Fibroblast of lung (primary cell): ENCODE data around the gene MYO7A. TPM values are rescaled to one million over a fixed set of nuclear protein-coding genes. Genes with fewer than 3 reads are reported as not detected.

ENCODE experiments used
- DNase-seq, 2 donors: peaks; one replicate each; pipeline versions ENCODE4 v3.0.0 to v3.0.0-alpha.2; 2010; ENCODE audit warnings: low read depth in 2 of 2
- H2AFZ ChIP-seq: 2 replicates; pipeline ENCODE4 v1.5.1; 2012; ENCODE audit warnings: low read length, control low read depth, inconsistent platforms
- H3K27ac ChIP-seq: 2 replicates; pipeline ENCODE4 v1.5.1; 2011; ENCODE audit warnings: low read length, control low read depth; ENCODE audit not compliant: insufficient read depth
- H3K27me3 ChIP-seq: 2 replicates; pipeline ENCODE4 v1.5.1; 2011; ENCODE audit warnings: mild to moderate bottlenecking, low read length; ENCODE audit not compliant: control insufficient read depth, insufficient read depth
- H3K36me3 ChIP-seq: 2 replicates; pipeline ENCODE4 v1.5.1; 2011; ENCODE audit warnings: low read length; ENCODE audit not compliant: control insufficient read depth, insufficient read depth
- H3K4me1 ChIP-seq: 2 replicates; pipeline ENCODE4 v1.5.1; 2011; ENCODE audit warnings: low read length; ENCODE audit not compliant: control insufficient read depth, insufficient read depth; ENCODE audit errors: extremely low read depth
- H3K4me2 ChIP-seq: 2 replicates; pipeline ENCODE4 v1.5.1; 2011; ENCODE audit warnings: low read length, control low read depth; ENCODE audit not compliant: insufficient read depth; ENCODE audit errors: extremely low read depth
- H3K4me3 ChIP-seq, 4 experiments: fragments of 200-600 bp in 1 of 4; sonication (generic) in 1 of 4; replicated peaks in 1 of 4; 2 replicates each; pipeline ENCODE4 v1.5.1; 2011 to 2016; ENCODE audit warnings: low read length in 4 of 4, low read depth in 3 of 4, mild to moderate bottlenecking in 3 of 4, control low read depth in 2 of 4, inconsistent platforms in 1 of 4, mixed read lengths in 1 of 4; ENCODE audit not compliant: insufficient read depth in 1 of 4; ENCODE audit errors: control extremely low read depth in 1 of 4
- H3K79me2 ChIP-seq: 2 replicates; pipeline ENCODE4 v1.5.1; 2012; ENCODE audit warnings: mild to moderate bottlenecking, low read length, inconsistent platforms; ENCODE audit not compliant: control insufficient read depth, insufficient read depth
- H3K9ac ChIP-seq: 2 replicates; pipeline ENCODE4 v1.5.1; 2011; ENCODE audit warnings: mild to moderate bottlenecking, low read length, control low read depth; ENCODE audit not compliant: insufficient read depth
- H3K9me3 ChIP-seq: 2 replicates; pipeline ENCODE4 v1.5.1; 2012; ENCODE audit warnings: low read depth, low read length; ENCODE audit not compliant: control insufficient read depth, insufficient read depth
- H4K20me1 ChIP-seq: 2 replicates; pipeline ENCODE4 v1.5.1; 2011; ENCODE audit warnings: low read length; ENCODE audit not compliant: control insufficient read depth, insufficient read depth; ENCODE audit errors: extremely low read depth
- EZH2 ChIP-seq: IDR thresholded peaks from 2 replicates; pipeline ENCODE4 v1.5.1; 2012; ENCODE audit warnings: low read length, control low read depth, mild to moderate bottlenecking; ENCODE audit errors: missing control alignments
- polyA plus RNA-seq, 2 donors: library from polyadenylated mRNA; depleted of rRNA in 1 of 2; stranded (reverse) in 1 of 2; unstranded in 1 of 2; fragments of >200 nt; gene quantifications; 2 replicates each; pipeline ENCODE4 v1.2.1, GENCODE V29; 2011 to 2012; ENCODE audit warnings: missing spikeins in 1 of 2
- total RNA-seq: library from RNA; depleted of rRNA; stranded (reverse); fragments of >200 nt; gene quantifications from 2 replicates; pipeline ENCODE4 v1.2.1, GENCODE V29; 2014
- TF ChIP-seq, protein P1 (sequence below), 2 donors: IDR thresholded peaks in 1 of 2; conservative IDR thresholded peaks in 1 of 2; 1 replicate in 1 of 2; 2 replicates in 1 of 2; pipeline ENCODE4 v1.5.1; 2011 to 2012; ENCODE audit warnings: low read length in 2 of 2, control low read depth in 1 of 2, inconsistent platforms in 1 of 2, low read depth in 1 of 2, mild to moderate bottlenecking in 1 of 2

The MYO7A gene
- total and polyA plus RNA-seq, 2 donors (not counting 1 experiment from before 2014, with no cell fraction given) = 0.01 to 0.33 TPM

GRCh38 chr11:77215106-77215505 is 87.1 kb downstream of the MYO7A start:
- no peaks in the 10 kb centered on the region for H3K4me1 ChIP-seq
- H3K9ac ChIP-seq = no peak overlapping the region
- H3K36me3 ChIP-seq = no peaks in the 10 kb centered on the region
- no peak overlapping the region for H2AFZ ChIP-seq
- no peak overlapping the region for H3K4me3 ChIP-seq
- no peak for TF ChIP-seq EZH2
- TF ChIP-seq, protein P1, sequence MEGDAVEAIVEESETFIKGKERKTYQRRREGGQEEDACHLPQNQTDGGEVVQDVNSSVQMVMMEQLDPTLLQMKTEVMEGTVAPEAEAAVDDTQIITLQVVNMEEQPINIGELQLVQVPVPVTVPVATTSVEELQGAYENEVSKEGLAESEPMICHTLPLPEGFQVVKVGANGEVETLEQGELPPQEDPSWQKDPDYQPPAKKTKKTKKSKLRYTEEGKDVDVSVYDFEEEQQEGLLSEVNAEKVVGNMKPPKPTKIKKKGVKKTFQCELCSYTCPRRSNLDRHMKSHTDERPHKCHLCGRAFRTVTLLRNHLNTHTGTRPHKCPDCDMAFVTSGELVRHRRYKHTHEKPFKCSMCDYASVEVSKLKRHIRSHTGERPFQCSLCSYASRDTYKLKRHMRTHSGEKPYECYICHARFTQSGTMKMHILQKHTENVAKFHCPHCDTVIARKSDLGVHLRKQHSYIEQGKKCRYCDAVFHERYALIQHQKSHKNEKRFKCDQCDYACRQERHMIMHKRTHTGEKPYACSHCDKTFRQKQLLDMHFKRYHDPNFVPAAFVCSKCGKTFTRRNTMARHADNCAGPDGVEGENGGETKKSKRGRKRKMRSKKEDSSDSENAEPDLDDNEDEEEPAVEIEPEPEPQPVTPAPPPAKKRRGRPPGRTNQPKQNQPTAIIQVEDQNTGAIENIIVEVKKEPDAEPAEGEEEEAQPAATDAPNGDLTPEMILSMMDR (conservative IDR thresholded peaks at IDR 0.05 in 1 of 2, IDR thresholded peaks at IDR 0.05 in 1 of 2; ENCODE audit: low read depth in 1 of 2, low read length in 2 of 2) = no peak
- no peak for DNase-seq
- H3K27ac ChIP-seq = no peak overlapping the region
- no peaks in the 10 kb centered on the region for H3K79me2 ChIP-seq
- peaks cover 11% of the 10 kb centered on the region for H3K27me3 ChIP-seq
- no peaks in the 10 kb centered on the region for H4K20me1 ChIP-seq
- H3K4me2 ChIP-seq = no peak overlapping the region
- no peaks in the 10 kb centered on the region for H3K9me3 ChIP-seq

GRCh38 chr11:77217156-77217555 is 89.1 kb downstream of the MYO7A start:
- H3K27me3 ChIP-seq = peaks cover 11% of the 10 kb centered on the region
- no peak for TF ChIP-seq EZH2
- TF ChIP-seq, protein P1 (conservative IDR thresholded peaks at IDR 0.05 in 1 of 2, IDR thresholded peaks at IDR 0.05 in 1 of 2; ENCODE audit: low read depth in 1 of 2, low read length in 2 of 2) = no peak
- no peak overlapping the region for H3K4me2 ChIP-seq
- no peaks in the 10 kb centered on the region for H4K20me1 ChIP-seq
- no peaks in the 10 kb centered on the region for H3K36me3 ChIP-seq
- no peak overlapping the region for H3K27ac ChIP-seq
- DNase-seq = no peak
- no peak overlapping the region for H3K9ac ChIP-seq
- H3K4me1 ChIP-seq = no peaks in the 10 kb centered on the region
- no peaks in the 10 kb centered on the region for H3K9me3 ChIP-seq
- H3K4me3 ChIP-seq = no peak overlapping the region
- H2AFZ ChIP-seq = no peak overlapping the region
- H3K79me2 ChIP-seq = no peaks in the 10 kb centered on the region

GRCh38 chr11:77223797-77224196 is 95.8 kb downstream of the MYO7A start:
- TF ChIP-seq EZH2 = no peak
- TF ChIP-seq, protein P1 (conservative IDR thresholded peaks at IDR 0.05 in 1 of 2, IDR thresholded peaks at IDR 0.05 in 1 of 2; ENCODE audit: low read depth in 1 of 2, low read length in 2 of 2) = no peak
- Histone ChIP-seq H3K9ac (no peak overlapping the region), H3K9me3 (no peaks in the 10 kb centered on the region), H4K20me1 (no peaks in the 10 kb centered on the region), H3K79me2 (no peaks in the 10 kb centered on the region), H3K36me3 (no peaks in the 10 kb centered on the region), H2AFZ (no peak overlapping the region), H3K4me3 (no peak overlapping the region), H3K27me3 (peaks cover 5% of the 10 kb centered on the region), H3K27ac (no peak overlapping the region), H3K4me1 (no peaks in the 10 kb centered on the region), H3K4me2 (no peak overlapping the region)
- DNase-seq = no peak
